Rectal smooth muscle tissue (tissue), 1 donor: Measurements from ENCODE around the gene DUSP1.

ENCODE experiments used
- H3K27ac ChIP-seq: one replicate; pipeline ENCODE4 v1.7.0; 2013; ENCODE audit warnings: low read depth, low read length, inconsistent platforms
- H3K27me3 ChIP-seq: one replicate; pipeline ENCODE4 v1.7.0; 2013; ENCODE audit warnings: low read length; ENCODE audit not compliant: control insufficient read depth, insufficient read depth
- H3K36me3 ChIP-seq: one replicate; pipeline ENCODE4 v1.7.0; 2013; ENCODE audit warnings: low read length; ENCODE audit not compliant: control insufficient read depth, insufficient read depth
- H3K4me1 ChIP-seq: one replicate; pipeline ENCODE4 v1.7.0; 2013; ENCODE audit warnings: low read length; ENCODE audit not compliant: control insufficient read depth, insufficient read depth
- H3K4me3 ChIP-seq: one replicate; pipeline ENCODE4 v1.7.0; 2013; ENCODE audit warnings: low read length
- H3K9ac ChIP-seq: one replicate; pipeline ENCODE4 v1.7.0; 2013; ENCODE audit warnings: low read length

Gene DUSP1

GRCh38 chr5:172749881-172750633 is 20.9 kb downstream of the DUSP1 start:
- no peak overlapping the region for H3K4me3 ChIP-seq
- H3K36me3 ChIP-seq = no peaks in the 10 kb centered on the region
- H3K27ac ChIP-seq = peak overlapping the region; percentile 85
- H3K27me3 ChIP-seq = no peaks in the 10 kb centered on the region
- peaks cover 32% of the 10 kb centered on the region for H3K4me1 ChIP-seq
- H3K9ac ChIP-seq = no peak overlapping the region

- H3K27ac ChIP-seq = peak overlapping the region; percentile 85
These were observed 21.9 kb downstream of the DUSP1 start for GRCh38 chr5:172749076-172749475.

GRCh38 chr5:172748341-172748843 is 22.6 kb downstream of the DUSP1 start:
- no peaks in the 10 kb centered on the region for H3K27me3 ChIP-seq
- no peaks in the 10 kb centered on the region for H3K36me3 ChIP-seq
- H3K27ac ChIP-seq = peak overlapping the region; percentile 85
- H3K9ac ChIP-seq = no peak overlapping the region
- H3K4me3 ChIP-seq = no peak overlapping the region
- H3K4me1 ChIP-seq = peaks cover 37% of the 10 kb centered on the region

More at GRCh38 chr5:172749076-172749475, 21.9 kb downstream of the DUSP1 start:
- Histone ChIP-seq H3K27me3 (no peaks in the 10 kb centered on the region), H3K4me3 (no peak overlapping the region), H3K4me1 (peaks cover 36% of the 10 kb centered on the region), H3K36me3 (no peaks in the 10 kb centered on the region), H3K9ac (no peak overlapping the region)

DNA sequence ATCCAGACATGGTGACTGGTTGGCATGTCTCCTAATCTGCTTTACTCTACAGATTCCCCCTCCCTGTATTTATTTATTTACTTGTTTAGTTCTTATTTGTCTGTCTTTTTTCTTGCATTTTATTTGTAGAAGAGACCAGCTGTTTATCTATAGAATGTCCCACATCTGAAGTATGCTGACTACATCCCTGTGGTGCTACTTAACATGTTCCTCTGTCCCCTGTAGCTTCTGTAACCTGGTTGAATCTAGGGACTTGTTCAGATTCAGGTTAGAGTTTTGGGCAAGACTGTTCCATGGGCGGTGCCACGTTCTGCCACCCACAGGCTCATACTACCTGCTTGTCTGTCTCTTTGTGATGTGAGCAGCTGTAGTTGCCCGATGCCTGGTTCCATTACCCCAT is 23.5 kb downstream of the DUSP1 start:
- Histone ChIP-seq H3K9ac (no peak overlapping the region), H3K27me3 (no peaks in the 10 kb centered on the region), H3K27ac (peak overlapping the region; percentile 85), H3K4me3 (no peak overlapping the region), H3K4me1 (peaks cover 37% of the 10 kb centered on the region), H3K36me3 (no peaks in the 10 kb centered on the region)

- Histone ChIP-seq H3K36me3 (no peaks in the 10 kb centered on the region), H3K9ac (no peak overlapping the region), H3K27me3 (no peaks in the 10 kb centered on the region), H3K4me3 (no peak overlapping the region), H3K4me1 (peaks cover 37% of the 10 kb centered on the region), H3K27ac (peak overlapping the region; percentile 85)
These were observed 24.3 kb downstream of the DUSP1 start for GRCh38 chr5:172746725-172747124.

DNA sequence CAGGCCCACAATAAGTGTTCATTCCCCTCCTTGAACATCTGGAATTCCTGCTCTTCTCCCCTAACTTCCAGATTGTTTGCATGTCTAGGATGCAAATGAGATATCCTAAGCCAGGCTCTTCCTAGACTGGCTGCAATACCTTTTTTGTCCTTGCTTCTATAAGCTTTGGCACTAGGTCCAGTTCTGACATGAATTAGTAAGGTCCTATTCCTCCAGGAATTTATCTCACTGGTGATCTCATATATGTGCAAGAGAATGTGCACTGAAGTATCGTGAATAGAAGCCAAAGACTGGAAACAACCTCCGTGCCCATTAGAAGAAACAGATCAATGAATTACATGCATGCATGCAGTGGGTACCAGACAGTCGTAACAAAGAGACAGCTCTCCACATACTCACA is 25.2 kb downstream of the DUSP1 start:
- Histone ChIP-seq H3K9ac (no peak overlapping the region), H3K4me1 (peaks cover 45% of the 10 kb centered on the region), H3K36me3 (no peaks in the 10 kb centered on the region), H3K4me3 (no peak overlapping the region), H3K27me3 (no peaks in the 10 kb centered on the region), H3K27ac (peak overlapping the region; percentile 85)

DNA sequence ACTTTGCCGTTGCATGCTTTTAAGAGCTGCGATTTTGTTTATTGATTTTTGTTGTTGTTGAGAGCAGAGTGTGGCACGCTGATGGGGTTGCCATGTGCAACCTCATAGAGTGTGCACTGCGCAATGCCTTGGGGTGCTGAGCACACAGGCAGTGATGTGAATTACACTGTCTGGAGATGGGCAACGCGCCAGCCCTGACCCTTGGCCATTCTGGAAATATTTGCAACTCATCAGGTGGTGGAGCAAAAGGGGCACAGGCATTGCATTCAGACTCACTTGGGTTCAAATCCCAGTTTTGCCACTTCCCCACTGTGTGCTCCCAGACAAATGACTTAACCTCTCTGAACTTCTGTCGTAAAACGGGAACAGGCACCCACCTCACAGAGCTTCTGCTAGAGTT is 25.6 kb downstream of the DUSP1 start:
- Histone ChIP-seq H3K4me3 (no peak overlapping the region), H3K4me1 (peaks cover 46% of the 10 kb centered on the region), H3K9ac (no peak overlapping the region), H3K27ac (peak overlapping the region; percentile 85), H3K27me3 (no peaks in the 10 kb centered on the region), H3K36me3 (no peaks in the 10 kb centered on the region)

- Histone ChIP-seq H3K27ac (peak overlapping the region; percentile 35), H3K9ac (no peak overlapping the region), H3K36me3 (no peaks in the 10 kb centered on the region), H3K27me3 (no peaks in the 10 kb centered on the region), H3K4me1 (peaks cover 41% of the 10 kb centered on the region), H3K4me3 (no peak overlapping the region)
These were observed 26.6 kb downstream of the DUSP1 start for GRCh38 chr5:172744123-172745104.

DNA sequence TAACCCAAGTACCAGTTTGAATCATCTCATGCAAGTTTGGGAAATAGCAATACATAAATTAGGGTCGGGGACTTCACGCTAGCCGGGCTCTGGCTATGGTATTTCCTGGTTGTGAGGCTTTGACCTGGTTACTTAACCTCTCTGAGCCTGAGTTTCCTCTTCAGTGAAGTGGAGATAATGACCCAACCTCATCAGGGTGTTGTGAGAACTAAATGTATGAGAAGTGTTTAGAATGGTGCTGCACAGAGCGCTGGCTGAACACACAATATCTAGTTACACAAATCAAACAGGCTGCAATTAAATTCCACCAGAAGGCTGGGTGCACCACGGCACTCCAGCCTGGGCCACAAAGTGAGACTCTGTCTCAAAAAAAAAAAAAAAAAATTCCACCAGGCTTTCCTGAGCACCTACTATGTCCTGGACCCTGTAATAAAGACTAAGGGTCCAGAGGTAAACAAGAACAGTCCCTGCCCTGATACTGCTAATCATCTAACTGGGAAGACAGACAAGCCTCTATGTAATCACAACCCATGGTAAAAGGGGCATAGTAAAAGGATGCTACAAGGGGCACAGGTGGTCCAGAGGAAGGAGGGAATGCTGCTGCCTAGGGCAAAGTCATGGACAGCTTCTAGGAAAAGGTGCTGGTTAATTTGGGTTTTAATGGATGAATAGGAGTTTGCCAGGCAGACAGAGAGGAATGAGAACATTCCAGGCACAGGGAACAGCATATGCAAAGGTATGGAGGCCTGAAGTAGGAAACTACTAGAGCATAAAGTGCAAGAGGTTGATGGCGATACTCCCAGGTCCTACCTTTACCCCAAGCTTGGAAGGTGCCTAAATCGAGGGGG is 27.7 kb downstream of the DUSP1 start:
- no peaks in the 10 kb centered on the region for H3K36me3 ChIP-seq
- peak overlapping the region; percentile 45 for H3K27ac ChIP-seq
- no peak overlapping the region for H3K9ac ChIP-seq
- H3K27me3 ChIP-seq = no peaks in the 10 kb centered on the region
- H3K4me1 ChIP-seq = peaks cover 35% of the 10 kb centered on the region
- no peak overlapping the region for H3K4me3 ChIP-seq

DNA sequence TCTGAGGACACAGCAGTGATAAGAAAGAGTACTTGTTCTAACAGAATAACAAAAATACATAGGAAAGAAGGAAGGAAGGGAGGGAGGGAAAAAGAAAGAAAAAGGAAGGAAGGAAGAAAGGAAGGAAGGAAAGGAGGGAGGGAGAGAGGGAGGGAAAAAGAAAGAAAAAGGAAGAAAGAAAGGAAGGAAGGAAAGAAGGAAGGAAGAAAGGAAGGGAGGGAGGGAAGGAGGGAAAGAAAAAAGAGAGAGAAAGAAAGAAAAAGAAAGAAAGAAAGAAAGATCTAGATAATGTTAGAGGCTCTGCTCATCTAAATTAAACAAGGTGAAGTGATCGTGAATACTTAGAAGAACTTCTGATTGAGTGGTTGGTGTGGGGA is 29.8 kb downstream of the DUSP1 start:
- no peaks in the 10 kb centered on the region for H3K36me3 ChIP-seq
- no peak overlapping the region for H3K4me3 ChIP-seq
- peaks cover 32% of the 10 kb centered on the region for H3K4me1 ChIP-seq
- H3K27ac ChIP-seq = peak overlapping the region; percentile 90
- H3K9ac ChIP-seq = no peak overlapping the region
- no peaks in the 10 kb centered on the region for H3K27me3 ChIP-seq

DNA sequence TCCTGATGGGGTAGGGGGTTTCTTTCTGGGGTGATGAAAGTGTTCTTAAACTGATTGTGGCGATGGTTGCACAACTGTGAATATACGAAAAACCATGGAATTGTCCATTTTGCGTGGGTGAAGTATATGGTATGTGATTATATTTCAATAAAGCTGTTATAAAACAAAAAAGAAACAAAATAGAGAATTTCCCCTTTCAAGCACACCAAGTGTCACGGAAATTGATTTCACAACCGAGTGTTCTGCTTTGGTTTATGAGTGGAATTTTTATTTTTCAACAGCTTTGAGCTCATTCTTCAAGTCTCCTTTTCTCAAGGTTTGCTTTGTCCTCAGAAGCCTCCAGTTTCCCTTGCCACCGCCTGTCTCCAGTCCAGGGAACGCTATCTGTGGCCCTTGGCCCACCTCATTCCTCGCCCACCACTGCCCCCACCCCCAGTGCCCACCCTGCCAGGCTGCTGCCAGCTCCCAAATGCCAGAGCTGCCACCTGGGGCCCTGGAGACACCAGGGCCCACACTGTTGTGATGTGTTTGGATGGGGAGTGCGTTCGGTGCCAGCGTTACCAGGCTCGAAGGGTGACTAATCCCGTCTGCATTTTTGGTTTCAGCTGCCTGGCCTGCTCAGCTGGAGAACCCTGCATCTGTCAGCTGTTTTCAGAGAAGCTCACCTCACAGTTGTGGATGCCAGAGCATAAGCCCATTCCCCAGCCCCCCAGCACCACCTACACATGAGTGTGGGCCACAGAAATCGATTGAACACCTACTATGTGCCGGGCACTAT is 30.4 kb downstream of the DUSP1 start:
- Histone ChIP-seq H3K9ac (no peak overlapping the region), H3K36me3 (no peaks in the 10 kb centered on the region), H3K4me3 (no peak overlapping the region), H3K27ac (peak overlapping the region; percentile 90), H3K4me1 (peaks cover 30% of the 10 kb centered on the region), H3K27me3 (no peaks in the 10 kb centered on the region)
